GM12878 (cell line): ENCODE results near the gene DDIT4. TPM values are rescaled to one million over a fixed set of nuclear protein-coding genes. Genes with fewer than 3 reads are reported as not detected.
A peak's percentile ranks its signal among the peaks of the same experiment; 100 is the strongest.

Source experiments
- ASH2L ChIP-seq: fragments of 300-600, 200-600 bp; sonication (generic); IDR thresholded peaks from 2 replicates; pipeline ENCODE4 v1.6.1; 2017; ENCODE audit warnings: low read depth, mild to moderate bottlenecking, borderline replicate concordance
- BMI1 ChIP-seq: fragments of 450-650 bp; IDR thresholded peaks from 2 replicates; pipeline ENCODE4 v1.6.1; 2016; ENCODE audit warnings: mild to moderate bottlenecking, moderate library complexity, borderline replicate concordance
- E2F4 ChIP-seq: IDR thresholded peaks from 2 replicates; pipeline ENCODE4 v1.6.1; 2012; ENCODE audit warnings: low read depth, low read length, improper control_type of control experiment
- HDGF ChIP-seq: fragments of 450-650 bp; IDR thresholded peaks from 2 replicates; pipeline ENCODE4 v1.6.1; 2016; ENCODE audit warnings: antibody characterized with exemption
- JUND ChIP-seq: IDR thresholded peaks from 2 replicates; pipeline ENCODE4 v1.6.1; 2012; ENCODE audit warnings: low read depth, mild to moderate bottlenecking, low read length, improper control_type of control experiment, moderate library complexity
- NFYA ChIP-seq: IDR thresholded peaks from 2 replicates; pipeline ENCODE4 v1.6.1; 2011; ENCODE audit warnings: low read depth, mild to moderate bottlenecking, low read length, improper control_type of control experiment, borderline replicate concordance
- PBX3 ChIP-seq: IDR thresholded peaks from 2 replicates; pipeline ENCODE4 v1.6.1; 2011; ENCODE audit warnings: mild to moderate bottlenecking, low read depth, low read length, moderate library complexity; ENCODE audit not compliant: insufficient replicate concordance
- RAD21 ChIP-seq: IDR thresholded peaks from 2 replicates; pipeline ENCODE4 v1.6.1; 2011; ENCODE audit warnings: mild to moderate bottlenecking, low read depth, low read length, moderate library complexity; ENCODE audit not compliant: insufficient read depth
- SIX5 ChIP-seq: IDR thresholded peaks from 2 replicates; pipeline ENCODE4 v1.6.1; 2011; ENCODE audit warnings: mild to moderate bottlenecking, low read depth, low read length, moderate library complexity; ENCODE audit not compliant: severe bottlenecking
- USF2 ChIP-seq: IDR thresholded peaks from 2 replicates; pipeline ENCODE4 v1.6.1; 2011; ENCODE audit warnings: low read depth, low read length, improper control_type of control experiment, borderline replicate concordance
- YBX1 ChIP-seq: fragments of 450-650 bp; IDR thresholded peaks from 2 replicates; pipeline ENCODE4 v1.6.1; 2016; ENCODE audit warnings: antibody characterized with exemption
- ZBTB11 ChIP-seq: fragments of 450-650 bp; formaldehyde crosslinking; IDR thresholded peaks from 2 replicates; pipeline ENCODE4 v1.5.0; 2022; ENCODE audit warnings: mild to moderate bottlenecking, missing genetic modification characterization
- ZBTB40 ChIP-seq: fragments of 450-650 bp; IDR thresholded peaks from 2 replicates; pipeline ENCODE4 v1.6.1; 2016; ENCODE audit warnings: mild to moderate bottlenecking, moderate library complexity, borderline replicate concordance
- polyA plus RNA-seq, 11 experiments: library from polyadenylated mRNA; depleted of rRNA in 4 of 11; unstranded in 6 of 11; stranded (reverse) in 5 of 11; fragments of >200 nt; fragmentation: Nextera tagmentation in 4 of 11; fragmentation: Illumina TruSeq in 1 of 11; extraction: Ambion mirVana in 4 of 11; extraction: Trizol in 1 of 11; gene quantifications; 1 replicate in 1 of 11; 2 replicates in 10 of 11; pipeline versions ENCODE4 v1.2.1 to v1.2.3, GENCODE V29; 2011 to 2016; ENCODE audit warnings: inconsistent platforms in 2 of 11, missing spikeins in 2 of 11, low read depth in 1 of 11
- total RNA-seq, 4 experiments: library from RNA; depleted of rRNA in 3 of 4; stranded (reverse); fragments of >200 nt in 3 of 4; fragmentation: Illumina TruSeq in 1 of 4; extraction: Trizol in 1 of 4; gene quantifications; 2 replicates each; pipeline versions ENCODE4 v1.2.1 to v1.2.3, GENCODE V29; 2013 to 2021
- TF ChIP-seq, protein P1 (sequence below): IDR thresholded peaks from 2 replicates; pipeline ENCODE4 v1.6.1; 2011; ENCODE audit warnings: borderline replicate concordance, low read depth, mild to moderate bottlenecking, moderate library complexity, low read length; ENCODE audit not compliant: insufficient read depth, poor library complexity, severe bottlenecking
- TF ChIP-seq, protein P2 (sequence below): fragments of 450-650 bp; IDR thresholded peaks from 2 replicates; pipeline ENCODE4 v1.6.1; 2014; ENCODE audit warnings: mild to moderate bottlenecking

DDIT4 gene
- total and polyA plus RNA-seq, 10 of the 15 experiments (the other 5 are each of a cell fraction or from before 2014, with no cell fraction given), result 2.1 to 277 (median 183) TPM

DNA sequence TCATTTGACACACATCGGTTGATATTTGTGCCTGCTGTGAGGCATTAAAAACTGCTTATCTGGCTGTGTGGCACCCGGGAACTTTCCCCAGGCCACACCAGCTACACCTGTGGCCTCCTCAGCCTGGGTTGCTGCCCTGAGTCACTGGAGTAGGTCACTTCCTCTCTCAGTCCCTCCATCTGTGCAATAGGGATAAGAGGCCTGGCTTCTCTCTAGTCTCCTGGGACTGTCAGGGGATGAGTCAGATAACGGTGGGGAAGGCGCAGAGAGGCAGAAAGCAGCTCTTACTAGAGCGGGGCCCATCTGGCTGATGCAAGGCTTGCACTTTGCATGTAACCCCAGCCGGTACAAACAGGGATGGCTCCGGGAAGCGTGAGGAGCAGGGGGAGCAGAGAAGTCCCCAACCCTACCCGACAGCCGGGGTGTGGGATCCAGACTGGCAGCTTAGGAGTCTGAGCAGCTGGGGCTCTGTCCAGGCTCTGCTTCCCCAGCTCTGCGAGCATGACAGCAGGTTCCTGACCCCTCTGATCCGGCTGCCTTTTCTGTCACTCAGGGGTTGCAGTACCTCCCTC lies 47.0 kb downstream of the DDIT4 start (continued):
- TF ChIP-seq ZBTB11 (CRISPR knock-in tag) (0 out of 2 replicates have a peak, but pooled peaks have one; percentile 41), YBX1 (0 out of 2 replicates have a peak, but pooled peaks have one; percentile 45), USF2 (no peak), NFYA (no peak), SIX5 (no peak), HDGF (peak; percentile 93), E2F4 (no peak), RAD21 (no peak), ZBTB40 (peak; percentile 59), ASH2L (no peak), JUND (peak; percentile 82; the same call in 1 of the 2 replicates), BMI1 (no peak), PBX3 (peak; percentile 13)
- TF ChIP-seq, protein P1, sequence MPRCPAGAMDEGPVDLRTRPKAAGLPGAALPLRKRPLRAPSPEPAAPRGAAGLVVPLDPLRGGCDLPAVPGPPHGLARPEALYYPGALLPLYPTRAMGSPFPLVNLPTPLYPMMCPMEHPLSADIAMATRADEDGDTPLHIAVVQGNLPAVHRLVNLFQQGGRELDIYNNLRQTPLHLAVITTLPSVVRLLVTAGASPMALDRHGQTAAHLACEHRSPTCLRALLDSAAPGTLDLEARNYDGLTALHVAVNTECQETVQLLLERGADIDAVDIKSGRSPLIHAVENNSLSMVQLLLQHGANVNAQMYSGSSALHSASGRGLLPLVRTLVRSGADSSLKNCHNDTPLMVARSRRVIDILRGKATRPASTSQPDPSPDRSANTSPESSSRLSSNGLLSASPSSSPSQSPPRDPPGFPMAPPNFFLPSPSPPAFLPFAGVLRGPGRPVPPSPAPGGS, result peak; percentile 86
- TF ChIP-seq, protein P2, sequence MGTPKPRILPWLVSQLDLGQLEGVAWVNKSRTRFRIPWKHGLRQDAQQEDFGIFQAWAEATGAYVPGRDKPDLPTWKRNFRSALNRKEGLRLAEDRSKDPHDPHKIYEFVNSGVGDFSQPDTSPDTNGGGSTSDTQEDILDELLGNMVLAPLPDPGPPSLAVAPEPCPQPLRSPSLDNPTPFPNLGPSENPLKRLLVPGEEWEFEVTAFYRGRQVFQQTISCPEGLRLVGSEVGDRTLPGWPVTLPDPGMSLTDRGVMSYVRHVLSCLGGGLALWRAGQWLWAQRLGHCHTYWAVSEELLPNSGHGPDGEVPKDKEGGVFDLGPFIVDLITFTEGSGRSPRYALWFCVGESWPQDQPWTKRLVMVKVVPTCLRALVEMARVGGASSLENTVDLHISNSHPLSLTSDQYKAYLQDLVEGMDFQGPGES, result no peak
